ENCODE data around the gene FADS2. TPM values are rescaled to one million over a fixed set of nuclear protein-coding genes. Genes with fewer than 3 reads are reported as not detected.

Gene FADS2
- total and polyA plus RNA-seq, 2 of the 13 experiments (the other 11 are each of a cell fraction or from before 2014, with no cell fraction given): 90.1 to 124 TPM

- TF ChIP-seq, protein P1, sequence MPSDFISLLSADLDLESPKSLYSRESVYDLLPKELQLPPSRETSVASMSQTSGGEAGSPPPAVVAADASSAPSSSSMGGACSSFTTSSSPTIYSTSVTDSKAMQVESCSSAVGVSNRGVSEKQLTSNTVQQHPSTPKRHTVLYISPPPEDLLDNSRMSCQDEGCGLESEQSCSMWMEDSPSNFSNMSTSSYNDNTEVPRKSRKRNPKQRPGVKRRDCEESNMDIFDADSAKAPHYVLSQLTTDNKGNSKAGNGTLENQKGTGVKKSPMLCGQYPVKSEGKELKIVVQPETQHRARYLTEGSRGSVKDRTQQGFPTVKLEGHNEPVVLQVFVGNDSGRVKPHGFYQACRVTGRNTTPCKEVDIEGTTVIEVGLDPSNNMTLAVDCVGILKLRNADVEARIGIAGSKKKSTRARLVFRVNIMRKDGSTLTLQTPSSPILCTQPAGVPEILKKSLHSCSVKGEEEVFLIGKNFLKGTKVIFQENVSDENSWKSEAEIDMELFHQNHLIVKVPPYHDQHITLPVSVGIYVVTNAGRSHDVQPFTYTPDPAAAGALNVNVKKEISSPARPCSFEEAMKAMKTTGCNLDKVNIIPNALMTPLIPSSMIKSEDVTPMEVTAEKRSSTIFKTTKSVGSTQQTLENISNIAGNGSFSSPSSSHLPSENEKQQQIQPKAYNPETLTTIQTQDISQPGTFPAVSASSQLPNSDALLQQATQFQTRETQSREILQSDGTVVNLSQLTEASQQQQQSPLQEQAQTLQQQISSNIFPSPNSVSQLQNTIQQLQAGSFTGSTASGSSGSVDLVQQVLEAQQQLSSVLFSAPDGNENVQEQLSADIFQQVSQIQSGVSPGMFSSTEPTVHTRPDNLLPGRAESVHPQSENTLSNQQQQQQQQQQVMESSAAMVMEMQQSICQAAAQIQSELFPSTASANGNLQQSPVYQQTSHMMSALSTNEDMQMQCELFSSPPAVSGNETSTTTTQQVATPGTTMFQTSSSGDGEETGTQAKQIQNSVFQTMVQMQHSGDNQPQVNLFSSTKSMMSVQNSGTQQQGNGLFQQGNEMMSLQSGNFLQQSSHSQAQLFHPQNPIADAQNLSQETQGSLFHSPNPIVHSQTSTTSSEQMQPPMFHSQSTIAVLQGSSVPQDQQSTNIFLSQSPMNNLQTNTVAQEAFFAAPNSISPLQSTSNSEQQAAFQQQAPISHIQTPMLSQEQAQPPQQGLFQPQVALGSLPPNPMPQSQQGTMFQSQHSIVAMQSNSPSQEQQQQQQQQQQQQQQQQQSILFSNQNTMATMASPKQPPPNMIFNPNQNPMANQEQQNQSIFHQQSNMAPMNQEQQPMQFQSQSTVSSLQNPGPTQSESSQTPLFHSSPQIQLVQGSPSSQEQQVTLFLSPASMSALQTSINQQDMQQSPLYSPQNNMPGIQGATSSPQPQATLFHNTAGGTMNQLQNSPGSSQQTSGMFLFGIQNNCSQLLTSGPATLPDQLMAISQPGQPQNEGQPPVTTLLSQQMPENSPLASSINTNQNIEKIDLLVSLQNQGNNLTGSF (CRISPR knock-in tag; IDR thresholded peaks at IDR 0.05): no peak
- TF ChIP-seq, protein P2, sequence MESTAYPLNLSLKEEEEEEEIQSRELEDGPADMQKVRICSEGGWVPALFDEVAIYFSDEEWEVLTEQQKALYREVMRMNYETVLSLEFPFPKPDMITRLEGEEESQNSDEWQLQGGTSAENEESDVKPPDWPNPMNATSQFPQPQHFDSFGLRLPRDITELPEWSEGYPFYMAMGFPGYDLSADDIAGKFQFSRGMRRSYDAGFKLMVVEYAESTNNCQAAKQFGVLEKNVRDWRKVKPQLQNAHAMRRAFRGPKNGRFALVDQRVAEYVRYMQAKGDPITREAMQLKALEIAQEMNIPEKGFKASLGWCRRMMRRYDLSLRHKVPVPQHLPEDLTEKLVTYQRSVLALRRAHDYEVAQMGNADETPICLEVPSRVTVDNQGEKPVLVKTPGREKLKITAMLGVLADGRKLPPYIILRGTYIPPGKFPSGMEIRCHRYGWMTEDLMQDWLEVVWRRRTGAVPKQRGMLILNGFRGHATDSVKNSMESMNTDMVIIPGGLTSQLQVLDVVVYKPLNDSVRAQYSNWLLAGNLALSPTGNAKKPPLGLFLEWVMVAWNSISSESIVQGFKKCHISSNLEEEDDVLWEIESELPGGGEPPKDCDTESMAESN (CRISPR knock-in tag; conservative IDR thresholded peaks at IDR 0.05): peak; percentile 98
- TF ChIP-seq, protein P3, sequence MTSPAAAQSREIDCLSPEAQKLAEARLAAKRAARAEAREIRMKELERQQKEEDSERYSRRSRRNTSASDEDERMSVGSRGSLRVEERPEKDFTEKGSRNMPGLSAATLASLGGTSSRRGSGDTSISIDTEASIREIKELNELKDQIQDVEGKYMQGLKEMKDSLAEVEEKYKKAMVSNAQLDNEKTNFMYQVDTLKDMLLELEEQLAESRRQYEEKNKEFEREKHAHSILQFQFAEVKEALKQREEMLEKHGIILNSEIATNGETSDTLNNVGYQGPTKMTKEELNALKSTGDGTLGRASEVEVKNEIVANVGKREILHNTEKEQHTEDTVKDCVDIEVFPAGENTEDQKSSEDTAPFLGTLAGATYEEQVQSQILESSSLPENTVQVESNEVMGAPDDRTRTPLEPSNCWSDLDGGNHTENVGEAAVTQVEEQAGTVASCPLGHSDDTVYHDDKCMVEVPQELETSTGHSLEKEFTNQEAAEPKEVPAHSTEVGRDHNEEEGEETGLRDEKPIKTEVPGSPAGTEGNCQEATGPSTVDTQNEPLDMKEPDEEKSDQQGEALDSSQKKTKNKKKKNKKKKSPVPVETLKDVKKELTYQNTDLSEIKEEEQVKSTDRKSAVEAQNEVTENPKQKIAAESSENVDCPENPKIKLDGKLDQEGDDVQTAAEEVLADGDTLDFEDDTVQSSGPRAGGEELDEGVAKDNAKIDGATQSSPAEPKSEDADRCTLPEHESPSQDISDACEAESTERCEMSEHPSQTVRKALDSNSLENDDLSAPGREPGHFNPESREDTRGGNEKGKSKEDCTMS (CRISPR knock-in tag; conservative IDR thresholded peaks at IDR 0.05): no peak
- TF ChIP-seq ZNF430 (CRISPR knock-in tag; IDR thresholded peaks at IDR 0.05) (peak; percentile 94), ZNF530 (CRISPR knock-in tag; IDR thresholded peaks at IDR 0.05; ENCODE audit: low read depth) (no peak), SNRNP70 (IDR thresholded peaks at IDR 0.05; ENCODE audit: low read depth, low read length) (no peak), ZIK1 (CRISPR knock-in tag; IDR thresholded peaks at IDR 0.05; ENCODE audit: borderline replicate concordance, low read depth) (peak; percentile 96), NR2F2 (IDR thresholded peaks at IDR 0.05; ENCODE audit: borderline replicate concordance, low read depth) (no peak), KLF9 (CRISPR knock-in tag; IDR thresholded peaks at IDR 0.05; ENCODE audit: low read depth) (no peak), U2AF1 (optimal IDR thresholded peaks at IDR 0.05; ENCODE audit: low read depth, low read length) (peak; percentile 78), SETDB1 (CRISPR knock-in tag; IDR thresholded peaks at IDR 0.05; ENCODE audit: borderline replicate concordance) (no peak), GZF1 (CRISPR knock-in tag; IDR thresholded peaks at IDR 0.05) (no peak), ZBTB49 (CRISPR knock-in tag; IDR thresholded peaks at IDR 0.05; ENCODE audit: borderline replicate concordance) (no peak), ZNF781 (CRISPR knock-in tag; IDR thresholded peaks at IDR 0.05; ENCODE audit: borderline replicate concordance, not compliant biosample characterization) (no peak)
- TF ChIP-seq, protein P4, sequence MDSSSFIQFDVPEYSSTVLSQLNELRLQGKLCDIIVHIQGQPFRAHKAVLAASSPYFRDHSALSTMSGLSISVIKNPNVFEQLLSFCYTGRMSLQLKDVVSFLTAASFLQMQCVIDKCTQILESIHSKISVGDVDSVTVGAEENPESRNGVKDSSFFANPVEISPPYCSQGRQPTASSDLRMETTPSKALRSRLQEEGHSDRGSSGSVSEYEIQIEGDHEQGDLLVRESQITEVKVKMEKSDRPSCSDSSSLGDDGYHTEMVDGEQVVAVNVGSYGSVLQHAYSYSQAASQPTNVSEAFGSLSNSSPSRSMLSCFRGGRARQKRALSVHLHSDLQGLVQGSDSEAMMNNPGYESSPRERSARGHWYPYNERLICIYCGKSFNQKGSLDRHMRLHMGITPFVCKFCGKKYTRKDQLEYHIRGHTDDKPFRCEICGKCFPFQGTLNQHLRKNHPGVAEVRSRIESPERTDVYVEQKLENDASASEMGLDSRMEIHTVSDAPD (CRISPR knock-in tag; IDR thresholded peaks at IDR 0.05): no peak; the same call in 1 of the 2 replicates
These were observed 11.2 kb upstream of the FADS2 start, which contains the start of gene FADS1 (continued) for GRCh38 chr11:61816736-61817455.

Data from HepG2 (cell line).